Measurements from ENCODE around the gene SRSF9.
"Not testable (repeated sequence)": the region's sequence is repeated elsewhere in the genome, so short reads cannot be mapped to it uniquely, and the experiment has no call there.

DNA sequence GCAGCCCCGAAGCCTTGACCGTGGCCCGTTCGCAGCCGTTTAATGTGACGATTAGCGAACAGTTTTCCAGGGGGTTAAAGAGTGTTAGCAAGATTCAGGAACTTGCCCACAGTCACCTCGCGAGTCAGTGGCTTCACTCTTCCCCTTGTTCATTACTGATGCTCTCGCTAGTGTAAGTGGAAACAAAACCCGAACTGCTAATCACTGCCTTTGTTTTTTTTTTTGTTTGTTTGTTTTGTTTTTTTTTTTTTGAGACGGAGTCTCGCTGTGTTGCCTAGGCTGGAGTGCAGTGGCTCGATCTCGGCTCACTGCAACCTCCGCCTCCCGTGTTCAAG, 22.7 kb downstream of the SRSF9 start:
- TF ChIP-seq, protein P1, sequence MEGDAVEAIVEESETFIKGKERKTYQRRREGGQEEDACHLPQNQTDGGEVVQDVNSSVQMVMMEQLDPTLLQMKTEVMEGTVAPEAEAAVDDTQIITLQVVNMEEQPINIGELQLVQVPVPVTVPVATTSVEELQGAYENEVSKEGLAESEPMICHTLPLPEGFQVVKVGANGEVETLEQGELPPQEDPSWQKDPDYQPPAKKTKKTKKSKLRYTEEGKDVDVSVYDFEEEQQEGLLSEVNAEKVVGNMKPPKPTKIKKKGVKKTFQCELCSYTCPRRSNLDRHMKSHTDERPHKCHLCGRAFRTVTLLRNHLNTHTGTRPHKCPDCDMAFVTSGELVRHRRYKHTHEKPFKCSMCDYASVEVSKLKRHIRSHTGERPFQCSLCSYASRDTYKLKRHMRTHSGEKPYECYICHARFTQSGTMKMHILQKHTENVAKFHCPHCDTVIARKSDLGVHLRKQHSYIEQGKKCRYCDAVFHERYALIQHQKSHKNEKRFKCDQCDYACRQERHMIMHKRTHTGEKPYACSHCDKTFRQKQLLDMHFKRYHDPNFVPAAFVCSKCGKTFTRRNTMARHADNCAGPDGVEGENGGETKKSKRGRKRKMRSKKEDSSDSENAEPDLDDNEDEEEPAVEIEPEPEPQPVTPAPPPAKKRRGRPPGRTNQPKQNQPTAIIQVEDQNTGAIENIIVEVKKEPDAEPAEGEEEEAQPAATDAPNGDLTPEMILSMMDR (IDR thresholded peaks at IDR 0.05; ENCODE audit: low read depth, low read length, poor library complexity, severe bottlenecking) = not testable (repeated sequence)
- TF ChIP-seq EZH2phosphoT487 (IDR thresholded peaks at IDR 0.05; ENCODE audit: borderline replicate concordance, low read length) = not testable (repeated sequence)

Data from DOHH2 (cell line).